NCI-H82 (cell line): ENCODE measurements around the gene BRIP1.

Experiments
- DNase-seq: peaks from one replicate; lab custom pipeline; 2025; lab: John Stamatoyannopoulos, UW

The BRIP1 gene

DNA sequence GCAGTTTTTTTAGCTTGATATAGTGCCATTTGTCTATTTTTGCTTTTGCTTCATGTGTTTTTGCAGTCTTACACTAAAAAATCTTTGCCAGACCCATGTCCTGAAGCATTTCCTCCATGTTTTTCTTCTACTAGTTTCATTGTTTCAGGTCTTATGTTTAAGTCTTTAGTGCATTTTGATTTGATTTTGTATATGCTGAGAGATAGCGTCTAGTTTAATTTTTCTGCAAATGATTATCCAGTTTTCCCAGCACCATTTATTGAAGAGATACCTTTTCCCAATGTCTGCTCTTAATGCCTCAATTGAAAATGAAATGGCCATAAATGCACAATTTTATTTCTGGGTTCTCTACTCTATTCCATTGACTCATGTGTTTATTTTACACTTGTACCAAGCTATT, 231.5 kb downstream of the BRIP1 start:
- no peak for DNase-seq
